Neural cell (in vitro differentiated cells): ENCODE results near the gene ZIC4. TPM values are rescaled to one million over a fixed set of nuclear protein-coding genes. Genes with fewer than 3 reads are reported as not detected.

ENCODE experiments used
- H2AFZ ChIP-seq: fragments of 200-600, 300-800 bp; sonication (generic), shearing (Covaris generic); 2 replicates; pipeline ENCODE4 v1.6.0; 2014; ENCODE audit warnings: low read depth, mild to moderate bottlenecking, antibody characterized with exemption, low read length, moderate library complexity
- H3F3A ChIP-seq: fragments of 200-600 bp; shearing (Covaris generic); 2 replicates; pipeline ENCODE4 v1.6.1; 2016; ENCODE audit warnings: mild to moderate bottlenecking, moderate library complexity, mixed read lengths, antibody characterized with exemption, low read length; ENCODE audit not compliant: insufficient read depth, poor library complexity, severe bottlenecking
- H3K27ac ChIP-seq: fragments of 200-600, 300-800 bp; sonication (generic), shearing (Covaris generic); 2 replicates; pipeline ENCODE4 v1.5.1; 2014; ENCODE audit warnings: mild to moderate bottlenecking, low read length, moderate library complexity
- H3K27me3 ChIP-seq: fragments of 300-800, 200-600 bp; sonication (generic), shearing (Covaris generic); 2 replicates; pipeline ENCODE4 v1.6.0; 2014; ENCODE audit warnings: mild to moderate bottlenecking, low read depth, low read length, moderate library complexity; ENCODE audit not compliant: insufficient read depth
- H3K36me3 ChIP-seq: fragments of 300-800, 200-600 bp; sonication (generic), shearing (Covaris generic); 2 replicates; pipeline ENCODE4 v1.5.1; 2014; ENCODE audit warnings: mild to moderate bottlenecking, antibody characterized with exemption, low read length, moderate library complexity; ENCODE audit not compliant: insufficient read depth
- H3K4me2 ChIP-seq: fragments of 300-800, 200-600 bp; sonication (generic), shearing (Covaris generic); 2 replicates; pipeline ENCODE4 v1.6.0; 2014; ENCODE audit warnings: mild to moderate bottlenecking, low read length
- H3K4me3 ChIP-seq: fragments of 300-800, 200-600 bp; sonication (generic), shearing (Covaris generic); 2 replicates; pipeline ENCODE4 v1.5.1; 2014; ENCODE audit warnings: mild to moderate bottlenecking, low read length, moderate library complexity
- H3K79me2 ChIP-seq: fragments of 200-600 bp; shearing (Covaris generic); replicated peaks from 2 replicates; pipeline ENCODE4 v1.6.0; 2014; ENCODE audit warnings: mild to moderate bottlenecking, low read length, moderate library complexity; ENCODE audit not compliant: insufficient read depth
- H3K9ac ChIP-seq: fragments of 300-800, 200-600 bp; sonication (generic), shearing (Covaris generic); 2 replicates; pipeline ENCODE4 v1.6.1; 2016; ENCODE audit warnings: mild to moderate bottlenecking, low read length, mixed read lengths
- H3K9me2 ChIP-seq: fragments of 200-600 bp; shearing (Covaris generic); 2 replicates; pipeline ENCODE4 v1.6.1; 2016; ENCODE audit warnings: mild to moderate bottlenecking, low read length, mixed read lengths; ENCODE audit not compliant: insufficient read depth
- H3K9me3 ChIP-seq: fragments of 200-600, 300-800 bp; sonication (generic), shearing (Covaris generic); 2 replicates; pipeline ENCODE4 v1.6.1; 2016; ENCODE audit warnings: mild to moderate bottlenecking, mixed run types, low read length, moderate library complexity, mixed read lengths
- H4K20me1 ChIP-seq: fragments of 200-600 bp; shearing (Covaris generic); 2 replicates; pipeline ENCODE4 v1.6.1; 2016; ENCODE audit warnings: mild to moderate bottlenecking, mixed run types; ENCODE audit not compliant: insufficient read depth
- EP300 ChIP-seq: fragments of 450-650 bp; conservative IDR thresholded peaks from 2 replicates; pipeline ENCODE4 v1.6.1; 2014; ENCODE audit warnings: antibody characterized with exemption, mild to moderate bottlenecking, moderate library complexity; ENCODE audit not compliant: poor library complexity, severe bottlenecking
- EZH2 ChIP-seq: fragments of 200-600, 300-800 bp; shearing (Covaris generic), sonication (generic); IDR thresholded peaks from 2 replicates; pipeline ENCODE4 v1.6.1; 2014; ENCODE audit warnings: antibody characterized with exemption, low read length, borderline replicate concordance, mild to moderate bottlenecking; ENCODE audit not compliant: insufficient read depth, poor library complexity, severe bottlenecking
- MXI1 ChIP-seq: fragments of 450-650 bp; conservative IDR thresholded peaks from 2 replicates; pipeline ENCODE4 v1.6.1; 2014; ENCODE audit warnings: antibody characterized with exemption, mild to moderate bottlenecking; ENCODE audit not compliant: poor library complexity, severe bottlenecking
- POLR2AphosphoS5 ChIP-seq: IDR thresholded peaks from 2 replicates; pipeline ENCODE4 v1.6.1; 2012
- RAD21 ChIP-seq: fragments of 450-650 bp; conservative IDR thresholded peaks from 2 replicates; pipeline ENCODE4 v1.6.1; 2014; ENCODE audit warnings: antibody characterized with exemption, mild to moderate bottlenecking, moderate library complexity
- SMC3 ChIP-seq: fragments of 450-650 bp; conservative IDR thresholded peaks from 2 replicates; pipeline ENCODE4 v1.6.1; 2014; ENCODE audit warnings: antibody characterized with exemption, mild to moderate bottlenecking, moderate library complexity; ENCODE audit not compliant: poor library complexity
- TAF1 ChIP-seq: IDR thresholded peaks from 2 replicates; pipeline ENCODE4 v1.6.1; 2012; ENCODE audit warnings: low read depth
- polyA plus RNA-seq: library from polyadenylated mRNA; depleted of rRNA; stranded (reverse); fragments of >200 nt; gene quantifications from 2 replicates; pipeline ENCODE4 v1.2.3, GENCODE V29; 2014
- TF ChIP-seq, protein P1 (sequence below): fragments of 450-650 bp; IDR thresholded peaks from 2 replicates; pipeline ENCODE4 v1.5.1; 2014; ENCODE audit warnings: antibody characterized with exemption, mild to moderate bottlenecking, moderate library complexity; ENCODE audit not compliant: poor library complexity, severe bottlenecking
- TF ChIP-seq, protein P2 (sequence below): IDR thresholded peaks from 2 replicates; pipeline ENCODE4 v1.6.1; 2012; ENCODE audit warnings: borderline replicate concordance

Gene ZIC4
- polyA plus RNA-seq, 1 donor from 2014 or later = 8.6 TPM

DNA sequence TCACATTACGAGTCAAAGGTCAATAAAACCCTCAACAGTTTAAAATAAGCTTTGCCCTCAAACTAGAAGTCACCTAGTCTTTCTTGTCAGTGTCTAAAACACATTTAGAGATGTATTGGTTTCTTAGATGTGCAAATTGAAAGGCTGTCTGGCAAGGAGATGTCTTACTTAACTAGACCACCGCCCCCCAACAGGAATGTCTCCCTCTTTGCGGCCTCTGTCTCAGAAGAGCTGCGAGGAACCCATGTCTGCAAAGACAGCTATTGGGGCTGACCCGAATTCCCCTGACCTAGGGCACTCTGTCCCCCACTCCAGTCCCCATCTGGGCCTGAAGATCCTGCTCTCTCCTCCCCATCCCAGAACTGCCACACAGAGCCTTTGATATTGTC is 46.3 kb downstream of the ZIC4 start:
- Histone ChIP-seq H3K79me2 (no peaks in the 10 kb centered on the region), H3K36me3 (no peaks in the 10 kb centered on the region), H3K9ac (no peak overlapping the region), H3K4me2 (no peak overlapping the region), H4K20me1 (no peaks in the 10 kb centered on the region), H2AFZ (no peak overlapping the region), H3F3A (no peaks in the 10 kb centered on the region), H3K9me3 (peaks cover 5% of the 10 kb centered on the region), H3K27me3 (peaks cover 49% of the 10 kb centered on the region), H3K9me2 (no peaks in the 10 kb centered on the region), H3K4me3 (no peak overlapping the region), H3K27ac (no peak overlapping the region)
- TF ChIP-seq EP300 = no peak
- no peak for TF ChIP-seq TAF1
- TF ChIP-seq, protein P1, sequence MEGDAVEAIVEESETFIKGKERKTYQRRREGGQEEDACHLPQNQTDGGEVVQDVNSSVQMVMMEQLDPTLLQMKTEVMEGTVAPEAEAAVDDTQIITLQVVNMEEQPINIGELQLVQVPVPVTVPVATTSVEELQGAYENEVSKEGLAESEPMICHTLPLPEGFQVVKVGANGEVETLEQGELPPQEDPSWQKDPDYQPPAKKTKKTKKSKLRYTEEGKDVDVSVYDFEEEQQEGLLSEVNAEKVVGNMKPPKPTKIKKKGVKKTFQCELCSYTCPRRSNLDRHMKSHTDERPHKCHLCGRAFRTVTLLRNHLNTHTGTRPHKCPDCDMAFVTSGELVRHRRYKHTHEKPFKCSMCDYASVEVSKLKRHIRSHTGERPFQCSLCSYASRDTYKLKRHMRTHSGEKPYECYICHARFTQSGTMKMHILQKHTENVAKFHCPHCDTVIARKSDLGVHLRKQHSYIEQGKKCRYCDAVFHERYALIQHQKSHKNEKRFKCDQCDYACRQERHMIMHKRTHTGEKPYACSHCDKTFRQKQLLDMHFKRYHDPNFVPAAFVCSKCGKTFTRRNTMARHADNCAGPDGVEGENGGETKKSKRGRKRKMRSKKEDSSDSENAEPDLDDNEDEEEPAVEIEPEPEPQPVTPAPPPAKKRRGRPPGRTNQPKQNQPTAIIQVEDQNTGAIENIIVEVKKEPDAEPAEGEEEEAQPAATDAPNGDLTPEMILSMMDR = no peak
- no peak for TF ChIP-seq EZH2
- no peak for TF ChIP-seq MXI1
- no peak for TF ChIP-seq SMC3
- no peak for TF ChIP-seq POLR2AphosphoS5
- no peak for TF ChIP-seq RAD21
- TF ChIP-seq, protein P2, sequence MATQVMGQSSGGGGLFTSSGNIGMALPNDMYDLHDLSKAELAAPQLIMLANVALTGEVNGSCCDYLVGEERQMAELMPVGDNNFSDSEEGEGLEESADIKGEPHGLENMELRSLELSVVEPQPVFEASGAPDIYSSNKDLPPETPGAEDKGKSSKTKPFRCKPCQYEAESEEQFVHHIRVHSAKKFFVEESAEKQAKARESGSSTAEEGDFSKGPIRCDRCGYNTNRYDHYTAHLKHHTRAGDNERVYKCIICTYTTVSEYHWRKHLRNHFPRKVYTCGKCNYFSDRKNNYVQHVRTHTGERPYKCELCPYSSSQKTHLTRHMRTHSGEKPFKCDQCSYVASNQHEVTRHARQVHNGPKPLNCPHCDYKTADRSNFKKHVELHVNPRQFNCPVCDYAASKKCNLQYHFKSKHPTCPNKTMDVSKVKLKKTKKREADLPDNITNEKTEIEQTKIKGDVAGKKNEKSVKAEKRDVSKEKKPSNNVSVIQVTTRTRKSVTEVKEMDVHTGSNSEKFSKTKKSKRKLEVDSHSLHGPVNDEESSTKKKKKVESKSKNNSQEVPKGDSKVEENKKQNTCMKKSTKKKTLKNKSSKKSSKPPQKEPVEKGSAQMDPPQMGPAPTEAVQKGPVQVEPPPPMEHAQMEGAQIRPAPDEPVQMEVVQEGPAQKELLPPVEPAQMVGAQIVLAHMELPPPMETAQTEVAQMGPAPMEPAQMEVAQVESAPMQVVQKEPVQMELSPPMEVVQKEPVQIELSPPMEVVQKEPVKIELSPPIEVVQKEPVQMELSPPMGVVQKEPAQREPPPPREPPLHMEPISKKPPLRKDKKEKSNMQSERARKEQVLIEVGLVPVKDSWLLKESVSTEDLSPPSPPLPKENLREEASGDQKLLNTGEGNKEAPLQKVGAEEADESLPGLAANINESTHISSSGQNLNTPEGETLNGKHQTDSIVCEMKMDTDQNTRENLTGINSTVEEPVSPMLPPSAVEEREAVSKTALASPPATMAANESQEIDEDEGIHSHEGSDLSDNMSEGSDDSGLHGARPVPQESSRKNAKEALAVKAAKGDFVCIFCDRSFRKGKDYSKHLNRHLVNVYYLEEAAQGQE = no peak

DNA sequence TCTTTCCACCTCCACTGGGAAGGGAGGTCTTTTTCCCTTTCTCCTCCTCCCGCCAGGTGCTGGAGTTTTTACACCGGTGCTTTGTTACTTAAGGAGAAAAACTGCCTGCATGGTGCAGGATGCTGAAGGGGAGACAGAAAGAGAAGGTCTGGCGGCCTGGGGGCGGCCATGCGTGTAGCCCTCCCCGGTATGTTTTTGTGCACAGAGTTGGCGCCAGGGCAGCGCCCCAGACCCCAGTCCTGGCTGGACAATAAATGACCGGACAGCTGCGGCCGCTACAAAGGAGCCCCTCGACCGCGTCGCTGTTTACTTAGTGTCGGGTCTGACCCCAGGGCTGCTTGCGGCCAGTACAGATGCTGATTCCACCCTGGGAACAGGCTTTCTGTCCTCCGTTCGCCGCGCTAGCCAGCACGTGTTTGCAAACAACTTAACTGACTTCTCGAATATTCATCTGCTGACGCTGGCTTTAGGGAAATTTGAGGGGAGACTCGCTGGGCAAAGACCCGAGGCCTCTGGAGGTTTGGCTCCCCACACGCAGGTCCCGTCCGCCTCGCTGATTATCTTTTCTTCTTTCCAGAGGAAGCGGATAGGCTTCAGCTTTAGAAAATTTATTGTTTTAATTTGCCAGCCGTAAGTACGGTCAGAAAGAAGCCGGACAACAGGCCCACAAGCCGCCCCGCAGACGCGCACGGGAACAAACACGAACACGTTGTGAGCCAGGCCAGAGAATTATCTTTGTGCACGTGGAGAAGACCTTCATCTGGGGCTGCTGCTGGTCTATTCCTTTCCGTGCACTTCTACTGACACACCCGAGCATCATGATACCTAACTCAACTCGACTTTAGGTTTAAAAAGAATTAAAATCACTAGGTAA is 46.9 kb downstream of the ZIC4 start:
- H3F3A ChIP-seq = no peaks in the 10 kb centered on the region

More for the DNA sequence above, 46.9 kb downstream of the ZIC4 start:
- H4K20me1 ChIP-seq = no peaks in the 10 kb centered on the region
- H3K79me2 ChIP-seq = no peaks in the 10 kb centered on the region
- H3K4me2 ChIP-seq = no peak overlapping the region
- H3K27me3 ChIP-seq = peaks cover 55% of the 10 kb centered on the region
- no peaks in the 10 kb centered on the region for H3K36me3 ChIP-seq
- no peaks in the 10 kb centered on the region for H3K9me2 ChIP-seq
- H3K27ac ChIP-seq = no peak overlapping the region
- no peak overlapping the region for H3K9ac ChIP-seq
- H3K9me3 ChIP-seq = peaks cover 5% of the 10 kb centered on the region
- no peak overlapping the region for H2AFZ ChIP-seq
- TF ChIP-seq TAF1 (no peak), POLR2AphosphoS5 (no peak), MXI1 (no peak), SMC3 (no peak), EZH2 (no peak)
- TF ChIP-seq, protein P1 = no peak
- TF ChIP-seq, protein P2 = no peak
- H3K4me3 ChIP-seq = no peak overlapping the region
